NCI-H524 treated with DMSO at 0.1 percent for 48 hours (cell line): ENCODE data around the gene CDC42EP5.
"Not testable (repeated sequence)": the region's sequence is repeated elsewhere in the genome, so short reads cannot be mapped to it uniquely, and the experiment has no call there.

ENCODE experiments used
- DNase-seq: peaks from one replicate; lab custom pipeline; 2025; lab: John Stamatoyannopoulos, UW

CDC42EP5 gene

GRCh38 chr19:54489766-54490165, 16.7 kb upstream of the CDC42EP5 start:
- DNase-seq, result no peak

DNA sequence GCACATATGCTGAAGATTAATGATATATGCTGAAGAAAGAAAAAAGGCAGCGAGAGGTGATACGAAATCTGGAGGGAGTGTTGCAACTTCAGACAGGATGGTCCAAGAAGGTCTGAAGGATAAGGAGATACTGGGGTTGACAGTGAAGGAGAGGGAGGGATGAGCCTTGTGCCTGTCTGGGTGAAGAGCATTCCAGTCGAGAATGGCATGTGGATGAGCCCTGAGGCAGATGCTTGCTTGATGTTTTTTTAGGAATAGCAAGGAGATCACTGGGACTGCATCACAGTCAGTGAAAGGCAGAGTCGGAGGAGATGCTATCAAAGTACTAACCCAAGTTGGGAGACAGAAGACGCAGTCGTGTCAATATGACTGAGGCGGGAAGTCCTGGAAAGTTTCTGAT, 16.2 kb upstream of the CDC42EP5 start:
- no peak for DNase-seq

- DNase-seq, result no peak
Measured at GRCh38 chr19:54485851-54486250, 12.8 kb upstream of the CDC42EP5 start.

- DNase-seq, result no peak
Measured at GRCh38 chr19:54484451-54484850, 11.4 kb upstream of the CDC42EP5 start.

DNA sequence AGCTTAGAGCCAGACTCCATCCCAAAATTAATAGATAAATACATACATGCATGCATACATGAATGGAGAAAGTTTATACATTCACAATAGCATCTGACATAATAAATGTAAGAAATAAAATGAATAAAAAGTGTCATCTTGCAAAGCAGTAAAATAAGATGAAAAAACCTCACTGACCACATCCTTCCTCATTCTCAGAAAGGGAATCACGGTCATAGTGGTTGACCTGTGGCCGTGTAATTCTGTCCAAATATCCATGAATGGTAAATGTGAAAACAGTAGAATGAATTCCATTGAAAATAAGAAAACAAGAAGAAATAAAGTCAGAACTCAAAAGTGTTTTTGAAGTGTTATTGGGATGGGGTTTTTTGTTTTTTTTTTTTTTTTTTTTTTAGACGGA, 9.8 kb upstream of the CDC42EP5 start:
- DNase-seq, result no peak

DNA sequence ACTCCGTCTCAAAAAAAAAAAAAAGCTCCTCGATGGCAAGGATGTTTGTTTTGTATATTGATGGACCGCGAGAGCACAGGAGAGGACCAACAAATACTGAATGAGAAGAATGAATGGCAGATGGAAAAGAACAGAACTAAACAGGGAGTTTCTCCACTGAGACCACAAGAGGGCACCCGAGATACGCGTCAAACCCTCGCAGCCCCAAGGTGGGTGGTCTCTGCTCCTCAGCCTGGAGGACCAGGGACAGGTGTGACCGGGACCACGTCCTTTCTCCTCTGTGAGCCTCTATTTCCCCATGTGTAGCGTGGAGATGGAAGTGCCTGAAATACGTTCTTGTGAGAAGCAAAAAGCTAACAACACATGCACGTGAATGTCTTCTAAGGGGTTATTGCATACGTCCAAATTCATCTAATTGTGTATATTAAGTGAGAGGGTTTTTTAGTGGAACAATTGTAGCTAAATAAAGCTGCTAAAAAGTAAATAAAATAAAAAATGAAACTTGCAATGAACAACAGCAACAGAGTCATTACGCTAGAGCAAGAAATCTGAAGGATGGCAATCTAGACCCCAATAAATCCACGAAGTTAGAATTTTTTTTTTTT, 8.3 kb upstream of the CDC42EP5 start:
- DNase-seq, result no peak

GRCh38 chr19:54480051-54480450, 7.0 kb upstream of the CDC42EP5 start:
- no peak for DNase-seq

DNA sequence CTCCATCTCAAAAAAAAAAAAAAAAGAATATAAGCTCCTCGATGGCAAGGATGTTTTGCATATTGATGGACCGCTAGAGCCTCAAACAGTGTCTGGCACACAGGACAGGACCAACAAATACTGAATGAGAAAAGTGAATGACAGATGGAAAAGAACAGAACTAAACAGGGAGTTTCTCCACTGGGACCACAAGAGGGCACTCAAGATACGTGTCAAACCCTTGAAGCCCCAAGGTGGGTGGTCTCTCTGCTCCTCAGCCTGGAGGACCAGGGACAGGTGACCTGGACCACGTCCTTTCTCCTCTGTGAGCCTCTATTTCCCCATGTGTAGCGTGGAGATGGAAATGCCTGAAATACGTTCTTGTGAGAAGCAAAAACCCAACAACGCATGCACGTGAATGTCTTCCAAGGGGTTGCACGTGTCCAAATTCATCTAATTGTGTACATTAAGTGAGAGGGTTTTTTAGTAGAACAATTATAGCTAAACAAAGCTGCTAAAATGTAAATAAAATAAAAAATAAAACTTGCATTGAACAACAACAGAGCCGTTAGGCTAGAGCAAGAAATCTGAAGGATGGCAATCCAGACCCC, 5.7 kb upstream of the CDC42EP5 start:
- peak; percentile 25 for DNase-seq

GRCh38 chr19:54477650-54478049, 4.6 kb upstream of the CDC42EP5 start:
- no peak for DNase-seq

GRCh38 chr19:54475706-54476105, 2.6 kb upstream of the CDC42EP5 start:
- DNase-seq, result no peak

GRCh38 chr19:54473892-54474372, 836 bp upstream of the CDC42EP5 start:
- DNase-seq, result no peak

GRCh38 chr19:54470991-54471782, 1.9 kb downstream of the CDC42EP5 start:
- DNase-seq, result no peak

GRCh38 chr19:54470276-54470887, 2.7 kb downstream of the CDC42EP5 start:
- DNase-seq, result no peak

GRCh38 chr19:54469496-54469934, 3.6 kb downstream of the CDC42EP5 start:
- DNase-seq, result no peak

DNA sequence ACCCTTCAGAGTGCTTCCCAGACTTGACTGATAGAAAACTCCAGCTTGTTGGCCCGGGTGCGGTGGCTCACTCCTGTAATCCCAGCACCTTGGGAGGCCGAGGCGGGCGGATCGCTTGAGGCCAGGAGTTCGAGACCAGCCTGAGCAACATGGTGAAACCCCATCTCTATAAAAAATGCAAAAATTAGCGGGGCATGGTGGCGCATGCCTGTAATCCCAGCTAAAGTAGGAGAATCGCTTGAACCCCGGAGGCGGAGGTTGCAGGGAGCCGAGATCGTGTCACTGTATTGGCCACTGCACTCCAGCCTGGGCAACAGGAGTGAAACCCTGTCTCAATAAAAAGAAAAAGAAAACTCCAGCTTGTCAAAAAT, 7.0 kb downstream of the CDC42EP5 start:
- DNase-seq, result not testable (repeated sequence)

- no peak for DNase-seq
Measured at GRCh38 chr19:54465426-54466109, 7.5 kb downstream of the CDC42EP5 start.

DNA sequence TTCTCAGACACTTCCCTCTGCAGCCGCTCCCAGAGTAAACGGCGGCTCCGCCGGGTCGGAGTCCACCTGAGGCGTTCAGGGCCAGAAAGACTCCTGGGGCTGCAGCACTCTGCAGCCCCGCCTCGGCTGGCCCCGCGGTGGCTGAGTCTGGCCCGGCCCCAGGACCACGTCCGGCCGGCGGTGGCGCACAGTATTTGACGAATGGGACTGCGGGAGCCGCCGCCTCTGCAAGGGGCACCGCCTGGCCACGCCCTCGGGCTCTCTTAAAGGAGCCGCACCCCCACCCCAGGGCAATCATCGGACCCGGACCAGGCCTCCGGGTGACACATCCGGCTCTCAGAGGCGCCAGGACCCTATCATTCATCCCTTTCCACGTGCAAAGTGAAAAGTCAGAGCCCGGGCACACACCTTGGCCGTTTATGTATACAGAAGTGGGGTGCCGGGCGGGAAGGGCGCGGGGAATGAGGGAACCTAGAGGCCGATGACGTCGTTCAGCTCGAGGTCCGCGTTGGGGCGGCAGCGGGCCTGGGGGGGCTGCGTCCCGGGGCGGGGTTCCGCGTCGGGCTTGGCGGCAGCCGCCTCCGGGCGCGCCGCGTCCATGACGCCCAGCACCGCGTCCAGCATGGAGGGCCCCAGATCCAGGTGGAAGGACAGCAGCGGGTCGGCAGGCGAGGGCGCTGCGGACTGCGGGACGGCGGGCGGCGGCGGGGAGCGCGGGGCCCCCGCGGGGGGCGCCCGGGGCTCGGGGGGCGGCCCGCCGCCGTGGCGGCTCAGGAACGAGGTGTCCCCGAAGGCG, 8.3 kb downstream of the CDC42EP5 start:
- no peak for DNase-seq

DNA sequence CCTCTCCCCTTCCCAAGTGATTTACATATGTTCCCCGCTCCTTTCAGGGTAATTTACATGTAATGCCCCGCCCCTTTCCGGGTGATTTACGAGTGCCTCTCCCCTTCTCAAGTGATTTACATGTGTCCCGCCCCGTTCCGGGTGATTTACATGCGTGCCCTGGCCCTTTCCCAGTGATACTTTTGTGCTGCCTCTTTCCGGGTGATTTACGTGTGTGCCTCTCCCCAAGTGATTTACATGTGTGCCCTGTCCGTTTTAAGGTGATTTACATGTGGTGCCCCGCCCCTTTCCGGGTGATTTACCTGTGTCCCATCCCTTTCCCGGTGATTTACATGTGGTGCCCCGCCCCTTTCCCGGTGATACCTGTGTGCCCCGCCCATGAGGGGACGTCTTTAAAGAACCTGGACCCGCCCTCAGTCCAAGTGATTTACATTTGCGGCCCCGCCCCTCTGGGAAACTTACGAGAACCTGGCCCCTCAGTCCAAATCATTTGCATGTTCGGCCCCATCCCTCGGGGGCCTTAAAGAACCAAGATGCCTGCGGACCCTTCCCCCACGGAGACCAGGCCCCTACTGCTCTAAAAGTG, 9.0 kb downstream of the CDC42EP5 start:
- DNase-seq, result no peak

- peak; percentile 11 for DNase-seq
Measured at GRCh38 chr19:54463531-54464043, 9.5 kb downstream of the CDC42EP5 start, which contains the start of gene LENG9. LENG9 (minus strand) TSS chr19:54463778; CDS start chr19:54463526, 252 bp downstream.
